ENCODE results near the gene ZNF627. TPM values are rescaled to one million over a fixed set of nuclear protein-coding genes. Genes with fewer than 3 reads are reported as not detected.
"Not testable (repeated sequence)": the region's sequence is repeated elsewhere in the genome, so short reads cannot be mapped to it uniquely, and the experiment has no call there.

Gene ZNF627
- total and polyA plus RNA-seq, 2 experiments from 2014 or later = 7.8 to 21.2 TPM

- H3K79me2 ChIP-seq = no peaks in the 10 kb centered on the region
- no peaks in the 10 kb centered on the region for H3K9me3 ChIP-seq (ENCODE audit: low read depth)
- DNase-seq (ENCODE audit: low spot score) = no peak
- H3K27ac ChIP-seq = no peak overlapping the region
- H3K4me3 ChIP-seq = no peak overlapping the region
- no peak overlapping the region for H2AFZ ChIP-seq
- TF ChIP-seq EZH2phosphoT487 (IDR thresholded peaks at IDR 0.05; ENCODE audit: low read depth, severe bottlenecking, unreplicated experiment) (no peak), EZH2 (IDR thresholded peaks at IDR 0.05; ENCODE audit: borderline replicate concordance) (no peak)
- no peaks in the 10 kb centered on the region for H3K9me2 ChIP-seq (replicated peaks; ENCODE audit: insufficient read depth)
- H3K4me1 ChIP-seq (ENCODE audit: insufficient read depth) = no peaks in the 10 kb centered on the region
- H4K20me1 ChIP-seq (ENCODE audit: insufficient read depth, poor library complexity, severe bottlenecking) = no peaks in the 10 kb centered on the region
- H3K36me3 ChIP-seq (replicated peaks; ENCODE audit: insufficient read depth, low read depth) = no peaks in the 10 kb centered on the region
- H3K27me3 ChIP-seq = no peaks in the 10 kb centered on the region
- WGBS (ENCODE audit: low lambda C conversion rate, missing lambda C conversion rate) = 87% methylated on average over 2 of the region's 2 CpGs
- no peak overlapping the region for H3K4me2 ChIP-seq
Measured at GRCh38 chr19:11566164-11566563, 31.1 kb upstream of the ZNF627 start.

- no peaks in the 10 kb centered on the region for H3K27me3 ChIP-seq
- TF ChIP-seq EZH2 (IDR thresholded peaks at IDR 0.05; ENCODE audit: borderline replicate concordance) = no peak
- TF ChIP-seq EZH2phosphoT487 (IDR thresholded peaks at IDR 0.05; ENCODE audit: low read depth, severe bottlenecking, unreplicated experiment) = no peak
- no peak for TF ChIP-seq CTCF (IDR thresholded peaks at IDR 0.05; ENCODE audit: poor library complexity)
- no peak overlapping the region for H3K27ac ChIP-seq
- H4K20me1 ChIP-seq (ENCODE audit: insufficient read depth, poor library complexity, severe bottlenecking) = no peaks in the 10 kb centered on the region
- 68% methylated on average over 4 of the region's 5 CpGs for WGBS (ENCODE audit: low lambda C conversion rate, missing lambda C conversion rate)
- H3K4me2 ChIP-seq = no peak overlapping the region
- no peak for DNase-seq (ENCODE audit: low spot score)
- no peaks in the 10 kb centered on the region for H3K79me2 ChIP-seq
- H2AFZ ChIP-seq = no peak overlapping the region
- no peak overlapping the region for H3K4me3 ChIP-seq
- H3K9me3 ChIP-seq (ENCODE audit: low read depth) = no peaks in the 10 kb centered on the region
- no peaks in the 10 kb centered on the region for H3K9me2 ChIP-seq (replicated peaks; ENCODE audit: insufficient read depth)
- no peaks in the 10 kb centered on the region for H3K4me1 ChIP-seq (ENCODE audit: insufficient read depth)
- no peaks in the 10 kb centered on the region for H3K36me3 ChIP-seq (replicated peaks; ENCODE audit: insufficient read depth, low read depth)
Measured at GRCh38 chr19:11570039-11570462, 27.2 kb upstream of the ZNF627 start.

GRCh38 chr19:11573354-11573753 lies 23.9 kb upstream of the ZNF627 start:
- H3K4me2 ChIP-seq; H3K36me3 ChIP-seq (replicated peaks; ENCODE audit: insufficient read depth, low read depth); H4K20me1 ChIP-seq (ENCODE audit: insufficient read depth, poor library complexity, severe bottlenecking); H3K4me1 ChIP-seq (ENCODE audit: insufficient read depth); H3K27ac ChIP-seq; H3K27me3 ChIP-seq; H3K4me3 ChIP-seq; DNase-seq (ENCODE audit: low spot score); H3K9me2 ChIP-seq (replicated peaks; ENCODE audit: insufficient read depth); H3K9me3 ChIP-seq (ENCODE audit: low read depth); H2AFZ ChIP-seq; H3K79me2 ChIP-seq: not testable (repeated sequence)
- WGBS (ENCODE audit: low lambda C conversion rate, missing lambda C conversion rate) = 91% methylated on average over 6 of the region's 6 CpGs

GRCh38 chr19:11573763-11574162 lies 23.5 kb upstream of the ZNF627 start:
- H3K9me3 ChIP-seq (ENCODE audit: low read depth); H3K36me3 ChIP-seq (replicated peaks; ENCODE audit: insufficient read depth, low read depth); H4K20me1 ChIP-seq (ENCODE audit: insufficient read depth, poor library complexity, severe bottlenecking); H3K27me3 ChIP-seq; H3K4me1 ChIP-seq (ENCODE audit: insufficient read depth); H2AFZ ChIP-seq; H3K4me3 ChIP-seq; H3K79me2 ChIP-seq; DNase-seq (ENCODE audit: low spot score); H3K9me2 ChIP-seq (replicated peaks; ENCODE audit: insufficient read depth); H3K27ac ChIP-seq; H3K4me2 ChIP-seq: not testable (repeated sequence)
- WGBS (ENCODE audit: low lambda C conversion rate, missing lambda C conversion rate) = 84% methylated on average over 4 of the region's 4 CpGs

- 94% methylated on average over 9 of the region's 9 CpGs for WGBS (ENCODE audit: low lambda C conversion rate, missing lambda C conversion rate)
- Histone ChIP-seq H3K9me2 (replicated peaks; ENCODE audit: insufficient read depth) (no peaks in the 10 kb centered on the region), H3K36me3 (replicated peaks; ENCODE audit: insufficient read depth, low read depth) (no peaks in the 10 kb centered on the region), H3K9me3 (ENCODE audit: low read depth) (no peaks in the 10 kb centered on the region), H3K4me2 (no peak overlapping the region), H4K20me1 (ENCODE audit: insufficient read depth, poor library complexity, severe bottlenecking) (no peaks in the 10 kb centered on the region), H3K27ac (no peak overlapping the region), H3K27me3 (no peaks in the 10 kb centered on the region), H2AFZ (no peak overlapping the region), H3K79me2 (no peaks in the 10 kb centered on the region), H3K4me1 (ENCODE audit: insufficient read depth) (no peaks in the 10 kb centered on the region), H3K4me3 (no peak overlapping the region)
- DNase-seq (ENCODE audit: low spot score) = no peak
- TF ChIP-seq EZH2 (IDR thresholded peaks at IDR 0.05; ENCODE audit: borderline replicate concordance) (no peak), EZH2phosphoT487 (IDR thresholded peaks at IDR 0.05; ENCODE audit: low read depth, severe bottlenecking, unreplicated experiment) (no peak), CTCF (IDR thresholded peaks at IDR 0.05; ENCODE audit: poor library complexity) (no peak)
Measured at GRCh38 chr19:11574689-11575088, 22.6 kb upstream of the ZNF627 start.

Measured in hepatocyte (in vitro differentiated cells).